Measurements from ENCODE around the gene ANKRD40. TPM values are rescaled to one million over a fixed set of nuclear protein-coding genes. Genes with fewer than 3 reads are reported as not detected.

The ANKRD40 gene
- total and polyA plus RNA-seq, 2 donors (not counting 3 experiments of a cell fraction or from before 2014, with no cell fraction given), result 24.5 to 56.0 TPM

- dilution Hi-C loops (cut with MboI; ENCODE audit: extremely low pct_ligation_motif_present, low sequenced_read_pairs) (no loop called here), intact Hi-C loops (cut with micrococcal nuclease) (no loop called here)
- no peaks in the 10 kb centered on the region for H3K4me1 ChIP-seq (ENCODE audit: control insufficient read depth, extremely low read depth, insufficient read depth, low read length)
- no peak overlapping the region for H3K4me3 ChIP-seq (replicated peaks in 1 of 3; ENCODE audit: insufficient read depth in 1 of 3, low read depth in 1 of 3, low read length in 3 of 3)
- H3K79me2 ChIP-seq (ENCODE audit: control insufficient read depth, insufficient read depth, low read length), result peaks cover 82% of the 10 kb centered on the region
- TF ChIP-seq POLR2AphosphoS5 (IDR thresholded peaks at IDR 0.05; ENCODE audit: insufficient read depth, low read depth, low read length), result no peak
- no peak for TF ChIP-seq EZH2 (IDR thresholded peaks at IDR 0.05; ENCODE audit: borderline replicate concordance, low read depth, low read length, severe bottlenecking)
- TF ChIP-seq, protein P1, sequence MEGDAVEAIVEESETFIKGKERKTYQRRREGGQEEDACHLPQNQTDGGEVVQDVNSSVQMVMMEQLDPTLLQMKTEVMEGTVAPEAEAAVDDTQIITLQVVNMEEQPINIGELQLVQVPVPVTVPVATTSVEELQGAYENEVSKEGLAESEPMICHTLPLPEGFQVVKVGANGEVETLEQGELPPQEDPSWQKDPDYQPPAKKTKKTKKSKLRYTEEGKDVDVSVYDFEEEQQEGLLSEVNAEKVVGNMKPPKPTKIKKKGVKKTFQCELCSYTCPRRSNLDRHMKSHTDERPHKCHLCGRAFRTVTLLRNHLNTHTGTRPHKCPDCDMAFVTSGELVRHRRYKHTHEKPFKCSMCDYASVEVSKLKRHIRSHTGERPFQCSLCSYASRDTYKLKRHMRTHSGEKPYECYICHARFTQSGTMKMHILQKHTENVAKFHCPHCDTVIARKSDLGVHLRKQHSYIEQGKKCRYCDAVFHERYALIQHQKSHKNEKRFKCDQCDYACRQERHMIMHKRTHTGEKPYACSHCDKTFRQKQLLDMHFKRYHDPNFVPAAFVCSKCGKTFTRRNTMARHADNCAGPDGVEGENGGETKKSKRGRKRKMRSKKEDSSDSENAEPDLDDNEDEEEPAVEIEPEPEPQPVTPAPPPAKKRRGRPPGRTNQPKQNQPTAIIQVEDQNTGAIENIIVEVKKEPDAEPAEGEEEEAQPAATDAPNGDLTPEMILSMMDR (IDR thresholded peaks at IDR 0.05; ENCODE audit: extremely low read depth in 1 of 2, insufficient read depth in 1 of 2, low read depth in 1 of 2, low read length in 2 of 2), result no peak
- TF ChIP-seq MYC (IDR thresholded peaks at IDR 0.05; ENCODE audit: low read depth, low read length), result no peak
- TF ChIP-seq MAX (IDR thresholded peaks at IDR 0.05; ENCODE audit: insufficient read depth, insufficient read length), result no peak
- no peak for TF ChIP-seq JUN (IDR thresholded peaks at IDR 0.05; ENCODE audit: borderline replicate concordance, insufficient read depth, insufficient read length, low read depth)
- TF ChIP-seq POLR2A (IDR thresholded peaks at IDR 0.05; ENCODE audit: low read depth, low read length), result no peak
- TF ChIP-seq GATA2 (IDR thresholded peaks at IDR 0.05; ENCODE audit: insufficient read depth, insufficient read length, low read depth, low read length), result no peak
- no peak for TF ChIP-seq FOS (IDR thresholded peaks at IDR 0.05; ENCODE audit: borderline replicate concordance, insufficient read depth, low read length)
- POLR2A ChIA-PET, result no interaction called here
- no peak overlapping the region for H3K27ac ChIP-seq (ENCODE audit: insufficient read depth, low read depth, low read length)
- peaks cover 15 to 18% of the 10 kb centered on the region in 2 experiments for H3K36me3 ChIP-seq (ENCODE audit: control insufficient read depth in 2 of 2, extremely low read depth in 1 of 2, insufficient read depth in 2 of 2, low read length in 2 of 2)
- no peak overlapping the region for H3K9ac ChIP-seq (replicated peaks; ENCODE audit: extremely low read depth, insufficient read depth, low read length)
- peaks cover 16% of the 10 kb centered on the region for H4K20me1 ChIP-seq (replicated peaks; ENCODE audit: control insufficient read depth, extremely low read depth, insufficient read depth, low read length)
- CTCF ChIA-PET, result no interaction called here
- H3K9me3 ChIP-seq (replicated peaks; ENCODE audit: control insufficient read depth, insufficient read depth, low read length), result no peaks in the 10 kb centered on the region
- H3K9me1 ChIP-seq (replicated peaks; ENCODE audit: control insufficient read depth, extremely low read depth, insufficient read depth, low read length), result no peaks in the 10 kb centered on the region
- no peak overlapping the region for H3K4me2 ChIP-seq (ENCODE audit: insufficient read depth, low read length)
- BruUV-seq (replicated peaks), result no TSS peak
- DNase-seq (ENCODE audit: low read depth, low spot score) (no peak), FAIRE-seq (no peak)
- H2AFZ ChIP-seq (ENCODE audit: low read depth, low read length), result no peak overlapping the region
- no peaks in the 10 kb centered on the region for H3K27me3 ChIP-seq (ENCODE audit: control insufficient read depth in 2 of 2, insufficient read depth in 2 of 2, low read length in 2 of 2)
These were observed 29.5 kb upstream of the ANKRD40 start for GRCh38 chr17:50737118-50737698.
